ENCODE results near the gene MEIS2. TPM values are rescaled to one million over a fixed set of nuclear protein-coding genes. Genes with fewer than 3 reads are reported as not detected.

MEIS2 gene
- total RNA-seq, 1 donor from 2014 or later = 58.5 TPM

GRCh38 chr15:37079726-37080125 is 20.6 kb downstream of the MEIS2 start:
- H3K4me3 Mint-ChIP-seq = no peak overlapping the region
- no peak for TF ChIP-seq CTCF (conservative IDR thresholded peaks at IDR 0.05)
- no peaks in the 10 kb centered on the region for H3K27me3 Mint-ChIP-seq (ENCODE audit: low read depth)
- H3K4me1 Mint-ChIP-seq = peaks cover 30% of the 10 kb centered on the region
- H3K27ac Mint-ChIP-seq (ENCODE audit: unreplicated experiment) = no peak overlapping the region
- no peak for DNase-seq (ENCODE audit: low read depth, low spot score)
- H3K9me3 Mint-ChIP-seq = no peaks in the 10 kb centered on the region
- peaks cover 11% of the 10 kb centered on the region for H3K36me3 Mint-ChIP-seq (ENCODE audit: low read depth)

- Mint-ChIP-seq H3K4me3 (no peak overlapping the region), H3K27ac (ENCODE audit: unreplicated experiment) (no peak overlapping the region), H3K9me3 (no peaks in the 10 kb centered on the region), H3K27me3 (ENCODE audit: low read depth) (no peaks in the 10 kb centered on the region), H3K4me1 (peaks cover 30% of the 10 kb centered on the region), H3K36me3 (ENCODE audit: low read depth) (peaks cover 9% of the 10 kb centered on the region)
- TF ChIP-seq CTCF (conservative IDR thresholded peaks at IDR 0.05) = no peak
- no peak for DNase-seq (ENCODE audit: low read depth, low spot score)
These were observed 21.8 kb downstream of the MEIS2 start for GRCh38 chr15:37078566-37078965.

GRCh38 chr15:37077623-37078351 is 22.6 kb downstream of the MEIS2 start:
- no peak for TF ChIP-seq CTCF (conservative IDR thresholded peaks at IDR 0.05)

GRCh38 chr15:37076543-37076942 is 23.8 kb downstream of the MEIS2 start:
- Mint-ChIP-seq H3K4me3 (no peak overlapping the region), H3K36me3 (ENCODE audit: low read depth) (peaks cover 3% of the 10 kb centered on the region), H3K27me3 (ENCODE audit: low read depth) (no peaks in the 10 kb centered on the region), H3K27ac (ENCODE audit: unreplicated experiment) (no peak overlapping the region), H3K4me1 (peaks cover 34% of the 10 kb centered on the region), H3K9me3 (no peaks in the 10 kb centered on the region)
- no peak for DNase-seq (ENCODE audit: low read depth, low spot score)
- no peak for TF ChIP-seq CTCF (conservative IDR thresholded peaks at IDR 0.05)

More at GRCh38 chr15:37077623-37078351, 22.6 kb downstream of the MEIS2 start:
- Mint-ChIP-seq H3K27me3 (ENCODE audit: low read depth) (no peaks in the 10 kb centered on the region), H3K4me1 (peaks cover 30% of the 10 kb centered on the region), H3K4me3 (no peak overlapping the region), H3K36me3 (ENCODE audit: low read depth) (peaks cover 9% of the 10 kb centered on the region), H3K27ac (ENCODE audit: unreplicated experiment) (no peak overlapping the region), H3K9me3 (no peaks in the 10 kb centered on the region)
- no peak for DNase-seq (ENCODE audit: low read depth, low spot score)

GRCh38 chr15:37075777-37076176 is 24.6 kb downstream of the MEIS2 start:
- H3K27ac Mint-ChIP-seq (ENCODE audit: unreplicated experiment) = no peak overlapping the region

More at GRCh38 chr15:37075777-37076176, 24.6 kb downstream of the MEIS2 start:
- Mint-ChIP-seq H3K4me1 (peaks cover 40% of the 10 kb centered on the region), H3K36me3 (ENCODE audit: low read depth) (peaks cover 3% of the 10 kb centered on the region), H3K9me3 (no peaks in the 10 kb centered on the region), H3K27me3 (ENCODE audit: low read depth) (no peaks in the 10 kb centered on the region), H3K4me3 (no peak overlapping the region)
- TF ChIP-seq CTCF (conservative IDR thresholded peaks at IDR 0.05) = no peak
- DNase-seq (ENCODE audit: low read depth, low spot score) = no peak

Data from neural crest cell (in vitro differentiated cells).